Lung (tissue), 12 donors: ENCODE results near the gene GALNT9. TPM values are rescaled to one million over a fixed set of nuclear protein-coding genes. Genes with fewer than 3 reads are reported as not detected.

Source experiments
- ATAC-seq: fragments of 200-7000 bp; cut with Tn5 transposase; one replicate; pipeline ENCODE4 v1.9.1; 2020; ENCODE audit warnings: moderate number of reproducible peaks; ENCODE audit not compliant: insufficient read depth, low FRiP score
- DNase-seq, 3 donors: peaks; one replicate each; pipeline ENCODE4 v3.0.0-alpha.2; 2013 to 2017
- H3K27ac ChIP-seq, 2 donors: one replicate each; pipeline ENCODE4 v1.5.1; 2013; ENCODE audit warnings: mild to moderate bottlenecking in 2 of 2, moderate library complexity in 2 of 2, control low read depth in 1 of 2, inconsistent platforms in 1 of 2, low read depth in 1 of 2, low read length in 1 of 2
- H3K27me3 ChIP-seq, 3 donors: one replicate each; pipeline ENCODE4 v1.5.1; 2013; ENCODE audit warnings: low read length in 2 of 3; ENCODE audit not compliant: control insufficient read depth in 3 of 3, insufficient read depth in 3 of 3
- H3K36me3 ChIP-seq, 4 donors: one replicate each; pipeline ENCODE4 v1.5.1; 2013; ENCODE audit warnings: low read length in 4 of 4, mild to moderate bottlenecking in 1 of 4, moderate library complexity in 1 of 4; ENCODE audit not compliant: control insufficient read depth in 4 of 4, insufficient read depth in 4 of 4
- H3K4me1 ChIP-seq, 5 donors: one replicate each; pipeline ENCODE4 v1.5.1; 2013; ENCODE audit warnings: low read length in 5 of 5, mild to moderate bottlenecking in 2 of 5, moderate library complexity in 1 of 5; ENCODE audit not compliant: control insufficient read depth in 5 of 5, insufficient read depth in 5 of 5
- H3K4me3 ChIP-seq: one replicate; pipeline ENCODE4 v1.5.1; 2013; ENCODE audit warnings: mild to moderate bottlenecking, control low read depth, moderate library complexity
- H3K9ac ChIP-seq, 2 donors: one replicate each; pipeline ENCODE4 v1.5.1; 2013; ENCODE audit warnings: low read length in 2 of 2, control low read depth in 1 of 2; ENCODE audit not compliant: insufficient read depth in 1 of 2
- H3K9me3 ChIP-seq, 4 donors: one replicate each; pipeline ENCODE4 v1.5.1; 2013; ENCODE audit warnings: low read length in 3 of 4, mild to moderate bottlenecking in 1 of 4, moderate library complexity in 1 of 4; ENCODE audit not compliant: control insufficient read depth in 4 of 4, insufficient read depth in 3 of 4
- WGBS, 2 donors: extraction: QIAGEN DNeasy Blood & Tissue Kit; methylation state at CpG; one replicate each; pipeline ENCODE4 v1.1.7; 2013; 5-methylcytosine and 5-hydroxymethylcytosine counted together
- polyA plus RNA-seq, 2 donors: library from polyadenylated mRNA; stranded (reverse); fragments of 200-250 nt; gene quantifications; one replicate each; pipeline ENCODE4 v1.2.1, GENCODE V29; 2013
- total RNA-seq, 2 donors: library from RNA; depleted of rRNA in 1 of 2; stranded (reverse); fragments of >200 nt in 1 of 2; gene quantifications; one replicate each; pipeline ENCODE4 v1.2.1, GENCODE V29; 2014 to 2021
- TF ChIP-seq, protein P1 (sequence below): IDR thresholded peaks from 2 replicates; pipeline ENCODE4 v1.5.1; 2012; ENCODE audit warnings: mild to moderate bottlenecking; ENCODE audit errors: control extremely low read depth, extremely low read depth
- donor health status: control.
- donor health status: control.
- donor health status: Bipolar disorder and iron deficiency.
- donor health status: healthy.
- donor health status: DM: yes; HTN: yes; CAD: no.

GALNT9 gene
- total and polyA plus RNA-seq, 4 donors: 0.13 to 1.7 (median 0.79) TPM

DNA sequence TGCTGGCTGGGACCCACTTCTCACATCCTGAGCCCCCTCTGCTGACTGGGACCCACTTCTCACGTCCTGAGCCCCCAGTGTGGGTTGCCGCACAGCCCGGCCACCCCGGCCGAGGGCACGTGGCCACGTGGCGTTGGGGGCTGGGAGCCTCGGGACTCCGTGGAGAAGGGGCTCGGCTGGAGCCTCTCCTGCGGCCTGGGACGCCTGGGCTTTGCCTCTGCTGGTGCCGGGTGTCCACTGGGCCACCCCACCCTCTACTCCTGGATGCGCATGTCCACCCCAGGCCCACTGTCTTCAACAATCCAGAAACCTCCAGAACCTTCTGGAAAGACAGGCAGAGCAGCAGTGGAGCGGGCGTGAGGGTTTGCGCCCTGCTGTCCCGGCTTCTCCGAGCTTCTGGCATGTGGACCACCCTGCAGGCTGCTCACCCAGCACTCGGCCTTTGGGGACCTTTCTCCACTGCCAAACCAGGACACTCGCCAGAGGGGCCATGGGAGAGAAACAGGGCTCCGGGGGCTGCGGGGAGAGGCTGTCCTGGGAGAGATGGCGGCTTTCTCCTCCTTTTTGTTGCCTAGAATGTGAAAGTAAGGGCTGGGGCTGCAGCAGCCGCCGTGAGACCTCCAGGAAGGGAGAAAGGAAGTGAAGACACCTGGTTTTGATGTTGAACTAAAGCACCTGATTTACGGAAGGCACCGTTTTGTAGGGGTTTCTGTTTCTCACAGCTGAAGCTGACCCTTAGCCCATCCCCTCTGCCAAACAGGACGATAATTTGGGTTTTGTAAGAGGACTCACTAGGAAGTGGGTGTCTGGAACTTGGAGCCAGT, 155.2 kb downstream of the GALNT9 start:
- H3K9ac ChIP-seq: no peak overlapping the region
- DNase-seq: no peak
- WGBS, 2 donors: 75 to 77% methylated on average over 30 of the region's 30 CpGs
- peaks cover 0 to 34% (median 0%) of the 10 kb centered on the region in 3 donors for H3K27me3 ChIP-seq
- no peak overlapping the region for H3K4me3 ChIP-seq
- H3K4me1 ChIP-seq: peaks cover 0 to 3% (median 0%) of the 10 kb centered on the region in 5 donors
- H3K27ac ChIP-seq: no peak overlapping the region
- no peak for ATAC-seq
- TF ChIP-seq, protein P1, sequence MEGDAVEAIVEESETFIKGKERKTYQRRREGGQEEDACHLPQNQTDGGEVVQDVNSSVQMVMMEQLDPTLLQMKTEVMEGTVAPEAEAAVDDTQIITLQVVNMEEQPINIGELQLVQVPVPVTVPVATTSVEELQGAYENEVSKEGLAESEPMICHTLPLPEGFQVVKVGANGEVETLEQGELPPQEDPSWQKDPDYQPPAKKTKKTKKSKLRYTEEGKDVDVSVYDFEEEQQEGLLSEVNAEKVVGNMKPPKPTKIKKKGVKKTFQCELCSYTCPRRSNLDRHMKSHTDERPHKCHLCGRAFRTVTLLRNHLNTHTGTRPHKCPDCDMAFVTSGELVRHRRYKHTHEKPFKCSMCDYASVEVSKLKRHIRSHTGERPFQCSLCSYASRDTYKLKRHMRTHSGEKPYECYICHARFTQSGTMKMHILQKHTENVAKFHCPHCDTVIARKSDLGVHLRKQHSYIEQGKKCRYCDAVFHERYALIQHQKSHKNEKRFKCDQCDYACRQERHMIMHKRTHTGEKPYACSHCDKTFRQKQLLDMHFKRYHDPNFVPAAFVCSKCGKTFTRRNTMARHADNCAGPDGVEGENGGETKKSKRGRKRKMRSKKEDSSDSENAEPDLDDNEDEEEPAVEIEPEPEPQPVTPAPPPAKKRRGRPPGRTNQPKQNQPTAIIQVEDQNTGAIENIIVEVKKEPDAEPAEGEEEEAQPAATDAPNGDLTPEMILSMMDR: no peak
- no peaks in the 10 kb centered on the region for H3K9me3 ChIP-seq
- H3K36me3 ChIP-seq: no peaks in the 10 kb centered on the region

DNA sequence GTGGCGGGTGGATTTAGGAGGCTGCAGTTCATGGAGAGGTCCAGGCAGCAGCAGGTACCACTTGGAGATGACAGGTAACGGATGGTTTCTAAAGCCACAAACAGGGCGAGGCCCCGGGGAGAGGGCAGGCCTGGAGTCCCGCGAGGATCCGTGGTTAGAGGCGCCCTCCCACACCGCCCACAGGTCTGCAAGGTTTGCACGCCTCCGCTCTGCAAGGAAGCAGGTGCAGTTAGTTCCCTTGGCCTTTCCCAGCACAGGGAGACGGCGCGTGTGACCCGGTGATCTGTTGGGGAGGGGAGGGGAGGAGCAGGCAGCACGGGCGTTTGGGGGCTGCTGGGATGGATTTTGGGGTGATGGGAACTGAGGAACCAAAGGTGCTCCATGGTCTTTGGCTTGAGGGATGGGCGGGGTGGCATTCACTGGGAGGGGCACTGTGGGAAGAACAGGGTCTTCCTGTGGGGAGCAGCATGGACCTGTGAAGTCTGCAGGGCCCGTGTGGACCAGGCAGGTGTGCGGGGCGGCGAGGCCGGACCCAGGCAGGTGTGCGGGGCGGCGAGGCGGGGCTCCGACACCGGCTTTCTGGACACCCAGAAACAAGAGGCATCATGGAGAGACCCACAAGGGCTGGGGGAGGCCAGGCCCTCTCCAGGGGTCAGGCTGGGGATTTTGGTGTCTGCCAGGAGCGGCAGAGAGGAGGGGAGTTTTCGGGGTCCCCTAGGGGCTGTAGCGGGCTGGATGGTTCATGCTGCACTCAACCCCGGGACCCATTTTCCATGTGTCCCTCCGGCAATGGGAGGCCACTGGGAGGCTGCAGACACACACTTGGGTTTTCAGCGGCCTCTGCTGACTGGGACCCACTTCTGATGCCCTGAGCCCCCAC, 156.0 kb downstream of the GALNT9 start:
- TF ChIP-seq, protein P1: no peak

DNA sequence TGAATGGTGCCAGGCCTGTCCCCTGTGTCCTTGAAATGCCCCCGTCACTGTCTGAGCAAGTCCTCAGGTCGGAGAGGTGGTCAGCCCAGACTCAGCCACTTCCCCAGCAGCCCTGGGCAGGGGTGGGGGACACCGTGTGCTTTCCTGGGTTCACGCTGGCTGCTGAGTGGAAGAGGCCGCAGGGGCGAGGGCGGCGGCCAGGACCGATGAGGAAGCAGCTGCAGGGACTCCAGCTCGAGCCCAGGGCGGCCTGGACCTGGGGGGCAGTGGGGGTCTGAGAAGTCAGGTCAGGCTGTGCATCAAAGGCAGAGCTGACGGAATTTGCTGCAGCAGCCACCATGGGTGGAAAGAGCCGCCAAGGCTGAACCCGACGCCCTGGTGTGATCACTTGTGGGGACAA, 156.8 kb downstream of the GALNT9 start:
- H3K4me1 ChIP-seq: peaks cover 0 to 3% (median 0%) of the 10 kb centered on the region in 5 donors
- WGBS, 2 donors: 46 to 52% methylated on average over 15 of the region's 15 CpGs
- ATAC-seq (no peak), DNase-seq (no peak)
- no peaks in the 10 kb centered on the region for H3K36me3 ChIP-seq
- no peak overlapping the region for H3K4me3 ChIP-seq
- H3K9ac ChIP-seq: no peak overlapping the region
- H3K27me3 ChIP-seq: peaks cover 0 to 24% (median 0%) of the 10 kb centered on the region in 3 donors
- no peak overlapping the region for H3K27ac ChIP-seq
- TF ChIP-seq, protein P1: no peak
- H3K9me3 ChIP-seq: no peaks in the 10 kb centered on the region

More for the DNA sequence above, 156.0 kb downstream of the GALNT9 start:
- no peak overlapping the region for H3K27ac ChIP-seq
- no peaks in the 10 kb centered on the region for H3K9me3 ChIP-seq
- 56 to 60% methylated on average over 33 to 35 of the region's 35 CpGs for WGBS, 2 donors
- H3K27me3 ChIP-seq: peaks cover 0 to 25% (median 0%) of the 10 kb centered on the region in 3 donors
- no peak for DNase-seq
- no peak overlapping the region for H3K9ac ChIP-seq
- ATAC-seq: no peak
- H3K36me3 ChIP-seq: no peaks in the 10 kb centered on the region
- no peak overlapping the region for H3K4me3 ChIP-seq
- peaks cover 0 to 3% (median 0%) of the 10 kb centered on the region in 5 donors for H3K4me1 ChIP-seq
